Stimulated activated CD4-positive, alpha-beta T cell treated with anti-CD3 and anti-CD28 coated beads, TNF-alpha, amount 100 ng/mL, for 4 hours (primary cell): ENCODE data around the gene FGFR4.

ENCODE experiments used
- DNase-seq, 3 experiments: peaks; one replicate each; pipeline ENCODE4 v3.0.0-alpha.2; 2020; ENCODE audit warnings: low read depth in 3 of 3

Gene FGFR4

DNA sequence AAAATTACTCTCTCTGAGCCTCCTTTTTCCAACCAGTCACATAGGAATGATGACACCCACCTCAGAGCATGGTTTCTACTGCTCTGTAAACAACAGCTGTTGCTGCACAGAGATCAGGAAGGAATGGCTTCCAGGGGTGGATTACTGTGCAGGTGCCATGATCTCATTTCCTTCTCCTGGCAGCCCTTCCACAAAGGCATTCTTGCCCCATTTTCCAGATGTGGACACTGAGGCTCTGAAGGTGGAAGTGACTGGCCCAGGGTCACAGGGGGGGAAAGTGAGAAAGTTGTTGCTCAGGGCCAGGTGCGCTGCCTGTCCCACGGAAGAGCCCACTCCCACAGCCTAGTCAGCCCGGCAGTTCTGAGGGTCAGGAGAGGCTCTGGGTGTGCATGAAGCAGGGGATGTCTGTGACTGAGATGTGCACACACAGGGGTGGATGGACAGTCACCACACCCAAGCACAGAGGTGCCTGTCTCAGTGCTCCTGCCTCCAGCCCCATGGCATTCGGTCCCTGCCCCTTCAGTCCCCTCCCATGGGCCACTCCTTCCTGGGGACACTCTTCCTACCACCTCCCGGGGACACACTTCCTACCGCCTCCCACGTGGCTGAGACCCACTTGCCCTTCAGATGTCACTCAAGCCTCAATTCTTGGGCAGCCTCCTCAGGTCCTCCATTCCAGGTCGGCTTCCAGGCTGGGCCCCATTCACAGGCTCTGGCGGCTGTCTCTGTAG is 17.0 kb downstream of the FGFR4 start:
- no peak for DNase-seq

- DNase-seq: no peak
These were observed 19.2 kb downstream of the FGFR4 start for GRCh38 chr5:177105691-177106476.

DNA sequence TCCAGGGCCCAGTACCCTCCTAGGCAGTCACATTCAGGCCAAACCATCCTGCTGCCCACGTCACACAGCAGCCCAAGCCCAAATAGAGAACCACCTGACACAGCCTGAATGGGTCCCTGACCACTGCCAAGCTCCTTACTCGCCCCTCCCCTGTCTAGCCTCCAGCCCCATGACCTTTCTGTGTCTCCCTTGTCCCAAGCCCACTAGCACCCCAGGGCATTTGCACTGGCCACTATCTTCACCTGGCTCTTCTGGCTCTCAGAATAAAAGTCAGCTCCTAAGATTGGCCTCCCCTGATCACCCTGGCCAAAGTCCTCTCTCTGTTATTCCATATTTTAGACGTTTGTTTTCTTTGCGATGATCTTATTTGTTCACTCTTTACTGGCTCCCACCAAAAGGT is 20.4 kb downstream of the FGFR4 start:
- no peak for DNase-seq

- no peak for DNase-seq
These were observed 23.1 kb downstream of the FGFR4 start for GRCh38 chr5:177109810-177110209.

- DNase-seq: peak; percentile 34 to 44 (median 42)
These were observed 25.1 kb downstream of the FGFR4 start for GRCh38 chr5:177111720-177112394.

GRCh38 chr5:177112589-177113220 is 26.0 kb downstream of the FGFR4 start:
- no peak for DNase-seq

DNA sequence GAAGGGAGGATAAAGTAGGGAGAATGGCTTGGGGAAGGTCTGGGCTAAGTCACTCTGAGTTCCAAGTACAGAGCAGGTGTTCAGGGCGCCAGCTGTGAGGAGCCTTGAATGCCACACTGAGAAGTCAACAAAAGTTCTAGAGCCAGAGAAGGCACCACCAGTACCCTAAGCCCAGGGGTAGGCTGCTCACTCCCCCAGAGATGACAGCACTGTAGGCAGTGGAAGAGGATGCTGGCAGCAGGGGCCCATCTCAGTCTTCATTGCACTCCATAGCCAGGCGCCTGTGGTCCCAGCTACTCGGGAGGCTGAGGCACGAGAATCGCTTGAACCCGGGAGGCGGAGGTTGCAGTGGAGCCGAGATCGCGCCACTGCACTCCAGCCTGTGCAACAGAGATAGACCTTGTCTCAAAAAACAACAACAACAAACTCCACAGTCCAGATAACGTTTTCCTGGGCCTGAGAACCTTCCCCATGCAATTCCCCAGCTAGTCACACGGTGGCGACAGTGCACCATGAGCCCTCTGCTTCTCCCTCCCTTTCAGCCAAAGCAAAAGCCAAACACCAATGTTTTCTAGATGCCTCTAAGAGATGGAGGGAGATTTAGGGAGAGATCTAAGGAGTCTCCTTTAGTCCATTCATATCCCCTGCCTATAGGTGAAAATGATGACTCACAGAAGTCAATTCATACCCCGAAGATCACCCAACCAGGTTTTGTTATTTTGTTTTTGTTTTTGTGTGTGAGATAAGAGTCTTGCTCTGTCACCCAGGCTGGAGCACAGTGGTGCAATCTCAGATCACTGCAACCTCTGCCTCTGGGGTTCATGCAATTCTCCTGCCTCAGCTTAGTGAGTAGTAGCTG is 27.1 kb downstream of the FGFR4 start:
- DNase-seq: peak; percentile 58 to 67 (median 65)

DNA sequence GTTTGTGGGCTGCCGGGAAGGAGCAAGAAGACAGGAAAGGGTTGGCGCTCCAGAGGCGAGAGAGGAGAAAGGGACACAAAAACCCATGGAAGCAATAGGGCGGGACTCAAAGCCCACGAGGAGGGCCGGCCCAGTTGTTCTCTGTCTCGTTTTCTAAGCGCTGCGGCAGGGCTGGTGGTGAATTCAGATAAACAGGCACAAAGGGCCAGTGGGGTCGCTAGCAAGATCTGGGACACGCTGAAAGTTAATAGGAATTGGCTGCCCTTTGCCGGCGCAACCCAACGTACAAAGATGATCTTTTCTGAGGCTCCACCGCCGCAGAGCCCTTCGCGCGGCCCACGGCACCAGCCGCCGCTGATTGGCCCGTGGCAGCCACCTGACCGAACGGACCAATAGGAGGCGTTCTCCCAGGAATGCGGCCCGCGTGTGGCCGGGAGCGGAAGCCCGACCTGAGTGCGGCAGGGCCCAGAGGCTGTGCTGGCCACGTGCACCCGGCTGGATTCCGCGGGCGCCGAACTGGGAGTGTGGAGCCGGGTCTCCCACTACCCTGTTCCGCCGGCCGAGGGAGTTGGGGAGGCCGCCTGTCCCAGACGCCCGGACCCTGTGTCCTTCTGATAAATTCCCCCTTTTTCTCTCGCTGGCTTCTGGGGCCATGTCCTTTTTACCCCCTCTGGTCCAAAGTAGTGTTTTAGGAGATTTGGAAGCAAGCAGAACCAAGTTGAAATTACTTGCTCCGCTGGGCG is 30.1 kb downstream of the FGFR4 start:
- peak; percentile 63 to 77 (median 76) for DNase-seq

GRCh38 chr5:177117441-177118045 is 30.8 kb downstream of the FGFR4 start:
- DNase-seq: no peak

DNA sequence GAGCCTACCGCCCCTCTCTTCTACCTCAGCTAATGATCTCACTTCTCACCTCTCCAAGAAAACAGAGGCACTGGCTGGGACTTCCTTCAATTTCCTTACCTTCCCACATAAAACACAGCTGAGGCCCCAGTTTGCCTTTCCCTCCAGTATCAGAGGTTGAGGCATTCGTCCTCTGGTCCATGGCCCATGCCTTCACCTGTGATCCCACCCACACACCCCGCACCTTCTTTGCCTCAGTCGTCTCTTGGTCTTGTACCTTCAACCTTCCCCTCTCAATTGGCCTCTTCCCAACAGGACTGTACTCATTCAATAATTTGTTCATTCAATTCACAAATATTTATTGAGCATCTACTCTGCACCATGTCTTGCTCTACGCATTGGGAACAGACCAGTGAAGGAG is 35.9 kb downstream of the FGFR4 start:
- DNase-seq: no peak

DNA sequence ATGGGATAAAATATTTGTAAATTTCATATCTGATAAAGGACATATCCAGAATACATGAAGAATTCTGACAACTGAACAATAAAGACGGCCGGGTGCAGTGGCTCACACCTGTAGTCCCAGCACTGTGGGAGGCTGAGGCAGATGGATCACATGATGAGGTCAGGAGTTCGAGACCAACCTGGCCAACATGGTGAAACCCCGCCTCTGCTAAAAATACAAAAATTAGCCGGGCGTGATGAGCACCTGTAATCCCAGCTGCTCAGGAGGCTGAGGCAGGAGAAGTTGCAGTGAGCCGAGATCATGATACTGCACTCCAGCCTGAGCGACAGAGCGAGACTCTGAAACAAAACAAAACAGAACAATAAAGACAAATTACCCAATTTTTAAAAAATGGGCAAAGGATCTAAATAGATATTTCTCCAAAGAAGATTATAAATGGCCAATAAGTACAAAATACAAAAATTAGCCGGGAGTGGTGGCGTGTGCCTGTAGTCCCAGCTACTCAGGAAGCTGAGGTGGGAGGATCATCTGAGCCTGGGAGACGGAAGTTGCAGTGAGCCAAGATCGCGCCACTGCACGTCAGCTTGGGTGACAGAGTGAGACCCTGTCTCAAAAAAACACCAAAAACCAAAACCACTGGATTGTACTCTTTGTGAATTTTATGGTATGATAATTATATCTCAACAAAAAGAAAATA is 37.2 kb downstream of the FGFR4 start:
- no peak for DNase-seq

GRCh38 chr5:177124486-177124991 is 37.8 kb downstream of the FGFR4 start:
- DNase-seq: no peak

GRCh38 chr5:177126771-177127170 is 40.1 kb downstream of the FGFR4 start:
- DNase-seq: no peak

DNA sequence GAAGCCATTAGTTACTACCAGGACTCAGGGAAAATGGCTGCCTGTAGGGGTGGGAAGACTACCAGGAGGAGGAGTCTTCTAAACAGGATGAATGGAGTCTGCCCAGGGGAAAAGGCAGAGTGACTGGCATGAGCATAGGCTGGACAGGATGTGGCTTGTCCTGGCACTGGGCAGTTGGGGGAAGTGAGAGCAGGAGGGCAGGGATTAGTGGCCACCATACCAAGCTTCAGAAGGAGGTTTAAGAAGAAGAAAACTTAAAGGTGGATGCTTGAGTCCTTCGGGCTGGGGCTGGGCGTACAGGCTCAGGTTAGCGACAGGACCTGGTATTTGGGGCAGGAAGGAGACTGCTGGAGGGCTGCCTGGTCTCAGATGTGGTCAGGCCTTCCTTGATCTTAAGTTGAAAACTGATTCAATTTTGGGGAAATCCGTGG is 41.9 kb downstream of the FGFR4 start:
- DNase-seq: no peak

DNA sequence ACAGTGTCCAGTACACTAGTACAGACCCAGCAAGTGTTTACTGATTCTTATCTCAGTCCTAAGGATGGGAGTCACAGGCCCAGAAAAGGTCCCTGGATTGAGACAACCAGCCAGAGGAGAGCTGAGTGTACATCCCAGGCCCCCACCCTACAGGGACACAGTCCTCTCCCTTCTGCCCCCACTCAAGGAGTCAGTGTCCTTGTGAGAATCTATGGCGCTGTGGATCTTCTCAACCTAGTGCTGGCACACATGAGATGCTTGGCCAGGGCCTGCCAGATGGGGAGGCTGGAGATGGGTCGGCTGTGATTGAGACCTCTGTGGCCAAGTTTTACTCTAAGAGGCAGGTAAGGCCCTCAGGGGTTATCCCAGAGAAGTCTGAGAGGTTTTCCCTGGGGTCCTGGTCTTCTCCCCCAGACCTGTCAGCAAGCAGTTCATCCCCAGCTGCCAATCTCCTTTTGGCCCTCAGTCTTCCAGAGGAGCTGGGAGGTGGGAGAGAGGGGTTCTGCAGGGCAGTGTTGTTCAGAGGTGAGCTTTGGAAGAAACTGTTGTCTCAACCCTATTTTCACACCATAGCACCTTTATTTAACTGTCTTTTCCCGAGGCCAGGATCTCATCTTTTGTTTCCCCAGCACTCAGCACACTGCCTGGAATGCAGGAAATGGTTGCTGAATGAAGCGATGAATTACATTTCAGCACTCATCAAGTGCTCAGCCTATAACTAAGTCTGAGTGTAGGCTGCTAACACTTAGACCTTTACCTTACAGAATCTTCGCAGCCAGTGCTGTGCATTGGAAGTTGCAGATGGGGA is 43.7 kb downstream of the FGFR4 start:
- no peak for DNase-seq

- no peak for DNase-seq
These were observed 44.3 kb downstream of the FGFR4 start for GRCh38 chr5:177131019-177131320.

DNA sequence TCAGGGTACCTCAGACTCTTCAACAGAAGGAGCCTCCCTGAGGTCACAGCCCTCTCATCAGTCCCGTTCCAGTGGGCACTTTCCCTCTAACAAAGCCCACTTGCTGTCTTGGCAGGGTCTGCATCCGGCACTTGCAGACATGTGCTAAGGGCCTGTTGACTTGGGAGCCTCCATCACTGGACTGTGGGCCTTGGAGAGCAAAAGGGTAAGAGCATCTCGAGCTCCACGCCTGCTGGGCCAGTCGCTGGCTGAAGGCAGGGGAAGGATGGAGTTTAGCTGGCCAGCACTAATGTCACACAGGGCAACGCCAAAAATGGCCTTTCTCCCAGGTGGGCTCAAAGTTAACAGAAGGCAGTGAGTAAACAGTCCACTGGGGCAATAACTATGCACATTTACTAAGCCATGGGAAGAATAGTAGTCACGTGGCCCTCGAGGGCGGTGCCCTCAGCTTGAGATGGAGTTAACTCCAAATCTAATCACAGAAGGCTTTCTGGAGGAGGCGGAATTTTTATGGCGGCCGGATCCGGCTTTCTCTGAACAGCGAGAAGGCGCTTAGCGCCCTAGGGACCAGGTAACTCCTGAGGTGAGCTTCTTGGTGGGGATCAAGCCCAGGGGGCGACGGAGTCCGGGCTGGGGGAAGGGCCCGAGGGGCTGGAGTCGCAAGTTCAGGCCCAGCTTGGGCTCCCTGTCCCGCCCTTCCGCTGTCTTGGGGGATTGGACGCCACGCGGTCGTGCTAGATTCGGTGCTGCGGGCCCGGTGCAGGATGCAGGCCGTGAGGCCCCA is 44.8 kb downstream of the FGFR4 start:
- no peak for DNase-seq
